ENCODE measurements around the gene AAK1. TPM values are rescaled to one million over a fixed set of nuclear protein-coding genes. Genes with fewer than 3 reads are reported as not detected.

The AAK1 gene
- polyA plus RNA-seq, 3 donors, result 9.8 to 18.9 (median 10.8) TPM

GRCh38 chr2:69499966-69500365 lies 143.6 kb downstream of the AAK1 start:
- intact Hi-C loops (cut with micrococcal nuclease), result no loop called here
- no peak overlapping the region for H3K4me3 Mint-ChIP-seq
- no peaks in the 10 kb centered on the region for H4K20me1 ChIP-seq (ENCODE audit: insufficient read depth, low read length)
- H3K9me3 ChIP-seq (replicated peaks in 1 of 2; ENCODE audit: control insufficient read depth in 1 of 2, insufficient read depth in 1 of 2, low read length in 2 of 2), result no peaks in the 10 kb centered on the region
- H3K9ac ChIP-seq (ENCODE audit: insufficient read depth, low read length, poor library complexity, severe bottlenecking), result no peak overlapping the region
- H3K27ac Mint-ChIP-seq, result no peak overlapping the region
- H3K4me1 Mint-ChIP-seq, result peaks cover 22% of the 10 kb centered on the region
- no peak for DNase-seq
- no CpG with 5 or more reads among the region's 3 CpGs for whole genome bisulfite sequencing (ENCODE audit: insufficient coverage)
- H3K4me1 ChIP-seq (ENCODE audit: control insufficient read depth in 1 of 2, insufficient read depth in 2 of 2, low read length in 2 of 2), result peaks cover 19 to 31% of the 10 kb centered on the region in 2 donors
- H2AFZ ChIP-seq (ENCODE audit: insufficient read depth, low read depth, low read length, poor library complexity, severe bottlenecking), result no peak overlapping the region
- no peaks in the 10 kb centered on the region for H3K79me2 ChIP-seq (ENCODE audit: insufficient read depth, low read length)
- TF ChIP-seq CTCF (IDR thresholded peaks at IDR 0.05), result no peak
- H3K27me3 ChIP-seq (ENCODE audit: control insufficient read depth in 2 of 2, insufficient read depth in 2 of 2, low read length in 2 of 2), result no peaks in the 10 kb centered on the region
- no peak overlapping the region for H3K4me2 ChIP-seq (replicated peaks; ENCODE audit: extremely low read depth, low read length, poor library complexity, severe bottlenecking)
- no peaks in the 10 kb centered on the region for H3K9me3 Mint-ChIP-seq
- H3K36me3 ChIP-seq (replicated peaks in 1 of 2; ENCODE audit: control insufficient read depth in 1 of 2, insufficient read depth in 2 of 2, low read length in 2 of 2), result peaks cover 12 to 41% of the 10 kb centered on the region in 2 donors
- peaks cover 0 to 7% (median 0%) of the 10 kb centered on the region in 3 donors for H3K27me3 Mint-ChIP-seq (ENCODE audit: low read depth in 3 of 3)
- no peak overlapping the region for H3K4me3 ChIP-seq (replicated peaks in 1 of 3; ENCODE audit: low read depth in 2 of 3, low read length in 3 of 3)
- H3K27ac ChIP-seq (ENCODE audit: low read depth in 1 of 2, low read length in 2 of 2), result no peak overlapping the region
- peaks cover 42 to 68% of the 10 kb centered on the region in 2 donors for H3K36me3 Mint-ChIP-seq

- TF ChIP-seq CTCF (IDR thresholded peaks at IDR 0.05), result no peak
- H4K20me1 ChIP-seq (ENCODE audit: insufficient read depth, low read length), result no peaks in the 10 kb centered on the region
- H3K4me3 ChIP-seq (replicated peaks in 1 of 3; ENCODE audit: low read depth in 2 of 3, low read length in 3 of 3), result peak overlapping the region in 1 of 3 experiments; percentile 41
- peaks cover 17 to 30% of the 10 kb centered on the region in 2 donors for H3K4me1 ChIP-seq (ENCODE audit: control insufficient read depth in 1 of 2, insufficient read depth in 2 of 2, low read length in 2 of 2)
- peaks cover 19 to 49% of the 10 kb centered on the region in 2 donors for H3K36me3 ChIP-seq (replicated peaks in 1 of 2; ENCODE audit: control insufficient read depth in 1 of 2, insufficient read depth in 2 of 2, low read length in 2 of 2)
- no peaks in the 10 kb centered on the region for H3K79me2 ChIP-seq (ENCODE audit: insufficient read depth, low read length)
- H3K4me2 ChIP-seq (replicated peaks; ENCODE audit: extremely low read depth, low read length, poor library complexity, severe bottlenecking), result peak overlapping the region; percentile 56
- intact Hi-C loops (cut with micrococcal nuclease), result no loop called here
- H3K4me3 Mint-ChIP-seq, result peak overlapping the region; percentile 54 to 84
- H3K9ac ChIP-seq (ENCODE audit: insufficient read depth, low read length, poor library complexity, severe bottlenecking), result no peak overlapping the region
- H3K9me3 ChIP-seq (replicated peaks in 1 of 2; ENCODE audit: control insufficient read depth in 1 of 2, insufficient read depth in 1 of 2, low read length in 2 of 2), result no peaks in the 10 kb centered on the region
- H3K27me3 ChIP-seq (ENCODE audit: control insufficient read depth in 2 of 2, insufficient read depth in 2 of 2, low read length in 2 of 2), result no peaks in the 10 kb centered on the region
- H3K27ac Mint-ChIP-seq, result peak overlapping the region in 4 of 7 donors; percentile 39 to 85 (median 76)
- peak overlapping the region in 1 of 2 donors; percentile 48 for H3K27ac ChIP-seq (ENCODE audit: low read depth in 1 of 2, low read length in 2 of 2)
- H3K9me3 Mint-ChIP-seq, result no peaks in the 10 kb centered on the region
- DNase-seq, result peak; percentile 21 to 60 (median 49)
- 0% methylated on average over 1 of the region's 3 CpGs for WGBS (ENCODE audit: insufficient coverage)
- H3K4me1 Mint-ChIP-seq, result peaks cover 22% of the 10 kb centered on the region
- H3K27me3 Mint-ChIP-seq (ENCODE audit: low read depth in 3 of 3), result peaks cover 0 to 7% (median 0%) of the 10 kb centered on the region in 3 donors
- peaks cover 49 to 69% of the 10 kb centered on the region in 2 donors for H3K36me3 Mint-ChIP-seq
- no peak overlapping the region for H2AFZ ChIP-seq (ENCODE audit: insufficient read depth, low read depth, low read length, poor library complexity, severe bottlenecking)
These were observed 144.3 kb downstream of the AAK1 start for GRCh38 chr2:69499242-69499641.

Measured in CD14-positive monocyte (primary cell).